Occipital lobe (tissue), 2 donors: ENCODE measurements around the gene OMP. TPM values are rescaled to one million over a fixed set of nuclear protein-coding genes. Genes with fewer than 3 reads are reported as not detected.
"Not testable (repeated sequence)": the region's sequence is repeated elsewhere in the genome, so short reads cannot be mapped to it uniquely, and the experiment has no call there.

Experiments used
- DNase-seq: peaks from one replicate; lab custom pipeline; 2025; lab: John Stamatoyannopoulos, UW
- total RNA-seq: library from RNA; depleted of rRNA; stranded (reverse); fragments of >200 nt; gene quantifications from one replicate; pipeline ENCODE4 v1.2.3, GENCODE V29; 2014

Gene OMP
- total RNA-seq, 1 donor from 2014 or later = not detected

GRCh38 chr11:77086521-77087472, 15.8 kb upstream of the OMP start:
- DNase-seq = no peak

GRCh38 chr11:77087723-77088225, 14.9 kb upstream of the OMP start:
- DNase-seq = no peak

- DNase-seq = no peak
Observed at GRCh38 chr11:77088236-77089003, 14.2 kb upstream of the OMP start.

- DNase-seq = no peak
Observed at GRCh38 chr11:77089004-77089545, 13.6 kb upstream of the OMP start.

GRCh38 chr11:77090046-77090372, 12.6 kb upstream of the OMP start:
- DNase-seq = no peak

GRCh38 chr11:77090373-77091111, 12.1 kb upstream of the OMP start:
- DNase-seq = no peak

GRCh38 chr11:77091146-77091940, 11.3 kb upstream of the OMP start:
- peak; percentile 58 for DNase-seq

GRCh38 chr11:77092382-77092781, 10.3 kb upstream of the OMP start:
- DNase-seq = no peak

- DNase-seq = no peak
Observed at GRCh38 chr11:77093056-77093891, 9.4 kb upstream of the OMP start.

- no peak for DNase-seq
Observed at GRCh38 chr11:77093987-77094840, 8.4 kb upstream of the OMP start.

GRCh38 chr11:77094841-77095365, 7.7 kb upstream of the OMP start:
- no peak for DNase-seq

GRCh38 chr11:77095551-77096490, 6.8 kb upstream of the OMP start:
- no peak for DNase-seq

GRCh38 chr11:77096591-77097019, 6.0 kb upstream of the OMP start:
- no peak for DNase-seq

- DNase-seq = not testable (repeated sequence)
Observed at GRCh38 chr11:77097180-77097579, 5.5 kb upstream of the OMP start.

GRCh38 chr11:77100166-77101042, 2.2 kb upstream of the OMP start:
- DNase-seq = no peak

GRCh38 chr11:77101043-77101537, 1.6 kb upstream of the OMP start:
- DNase-seq = no peak
